Loucy (cell line): ENCODE results near the gene NCBP2.

Experiments used
- H2AFZ ChIP-seq: fragments of 200-600 bp; sonication (generic); 2 replicates; pipeline ENCODE4 v1.6.0; 2016; ENCODE audit warnings: antibody characterized with exemption, mild to moderate bottlenecking, low read length, moderate library complexity
- H3F3A ChIP-seq: fragments of 200-600 bp; 2 replicates; pipeline ENCODE4 v1.6.0; 2016; ENCODE audit warnings: antibody characterized with exemption, low read depth, mild to moderate bottlenecking
- H3K27me3 ChIP-seq: fragments of 200-600 bp; sonication (generic); 2 replicates; pipeline ENCODE4 v1.6.1; 2014; ENCODE audit warnings: low read length, mild to moderate bottlenecking; ENCODE audit not compliant: insufficient read depth, poor library complexity, severe bottlenecking
- H3K36me3 ChIP-seq: fragments of 200-600 bp; sonication (generic); 2 replicates; pipeline ENCODE4 v1.6.1; 2016; ENCODE audit warnings: low read length; ENCODE audit not compliant: insufficient read depth
- H3K4me1 ChIP-seq: fragments of 200-600 bp; sonication (generic); 2 replicates; pipeline ENCODE4 v1.5.1; 2014; ENCODE audit warnings: low read length, mild to moderate bottlenecking; ENCODE audit not compliant: insufficient read depth, poor library complexity, severe bottlenecking
- H3K4me2 ChIP-seq: fragments of 200-600 bp; sonication (generic); 2 replicates; pipeline ENCODE4 v1.6.0; 2014; ENCODE audit warnings: antibody characterized with exemption, low read length, low read depth, mild to moderate bottlenecking; ENCODE audit not compliant: poor library complexity, severe bottlenecking
- H3K4me3 ChIP-seq: fragments of 200-600 bp; sonication (generic); 2 replicates; pipeline ENCODE4 v1.5.1; 2014; ENCODE audit warnings: low read length, mild to moderate bottlenecking, mixed read lengths; ENCODE audit not compliant: poor library complexity, severe bottlenecking
- H3K79me2 ChIP-seq: fragments of 200-600 bp; sonication (generic); 2 replicates; pipeline ENCODE4 v1.6.1; 2014; ENCODE audit warnings: low read length; ENCODE audit not compliant: insufficient read depth
- H3K9ac ChIP-seq: fragments of 200-600 bp; sonication (generic); 2 replicates; pipeline ENCODE4 v1.6.0; 2014; ENCODE audit warnings: mild to moderate bottlenecking, low read depth, low read length, moderate library complexity; ENCODE audit not compliant: poor library complexity, severe bottlenecking
- H3K9me2 ChIP-seq: fragments of 200-600 bp; sonication (generic); replicated peaks from 2 replicates; pipeline ENCODE4 v1.6.1; 2016; ENCODE audit warnings: low read depth, low read length, mixed read lengths
- H3K9me3 ChIP-seq: fragments of 200-600 bp; sonication (generic); 2 replicates; pipeline ENCODE4 v1.6.1; 2014; ENCODE audit warnings: mild to moderate bottlenecking, antibody characterized with exemption, low read length, low read depth; ENCODE audit not compliant: insufficient read depth
- H4K20me1 ChIP-seq: fragments of 200-600 bp; sonication (generic); 2 replicates; pipeline ENCODE4 v1.6.0; 2014; ENCODE audit warnings: antibody characterized with exemption, low read length, mild to moderate bottlenecking; ENCODE audit not compliant: insufficient read depth, poor library complexity, severe bottlenecking
- EZH2phosphoT487 ChIP-seq: fragments of 200-600 bp; IDR thresholded peaks from 2 replicates; pipeline ENCODE4 v1.6.1; 2018; ENCODE audit warnings: antibody characterized with exemption, mild to moderate bottlenecking, moderate library complexity, borderline replicate concordance
- TF ChIP-seq, protein P1 (sequence below): fragments of 200-600 bp; sonication (generic); conservative IDR thresholded peaks from 2 replicates; pipeline ENCODE4 v1.5.1; 2014; ENCODE audit warnings: mild to moderate bottlenecking, antibody characterized with exemption, low read length

NCBP2 gene

DNA sequence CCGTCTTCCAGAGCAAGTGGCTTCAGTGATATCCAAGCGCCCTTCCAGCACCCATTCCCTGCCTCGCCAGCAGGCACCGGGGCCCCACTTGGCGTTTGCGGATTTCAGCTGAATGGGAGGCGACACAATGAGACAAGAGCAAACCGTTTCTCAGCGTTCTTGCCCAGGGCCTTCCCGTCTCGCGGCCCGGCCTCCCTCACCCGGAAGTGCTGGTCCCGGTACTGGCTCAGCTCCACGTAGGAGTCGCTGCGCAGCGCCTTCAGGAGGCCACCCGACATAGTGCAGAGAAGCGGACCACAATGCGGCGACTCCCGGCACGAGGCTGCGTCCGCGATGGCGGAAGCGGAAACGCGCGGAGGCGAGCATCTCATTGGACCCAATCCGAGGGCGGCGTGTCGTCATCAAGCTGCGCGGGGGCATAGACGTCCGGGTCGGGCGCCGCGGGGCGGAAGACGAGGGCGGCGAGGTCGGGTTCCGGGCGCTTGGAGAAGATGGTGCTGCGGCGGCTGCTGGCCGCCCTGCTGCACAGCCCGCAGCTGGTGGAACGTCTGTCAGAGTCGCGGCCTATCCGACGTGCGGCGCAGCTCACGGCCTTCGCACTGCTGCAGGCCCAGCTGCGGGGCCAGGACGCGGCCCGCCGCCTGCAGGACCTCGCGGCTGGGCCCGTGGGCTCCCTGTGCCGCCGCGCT, at the start of gene NCBP2:
Gene NCBP2 (minus strand): TSS at position 303 of the 689 bp plus-strand sequence. CDS start 25 bp downstream, at position 278.
- TF ChIP-seq, protein P1, sequence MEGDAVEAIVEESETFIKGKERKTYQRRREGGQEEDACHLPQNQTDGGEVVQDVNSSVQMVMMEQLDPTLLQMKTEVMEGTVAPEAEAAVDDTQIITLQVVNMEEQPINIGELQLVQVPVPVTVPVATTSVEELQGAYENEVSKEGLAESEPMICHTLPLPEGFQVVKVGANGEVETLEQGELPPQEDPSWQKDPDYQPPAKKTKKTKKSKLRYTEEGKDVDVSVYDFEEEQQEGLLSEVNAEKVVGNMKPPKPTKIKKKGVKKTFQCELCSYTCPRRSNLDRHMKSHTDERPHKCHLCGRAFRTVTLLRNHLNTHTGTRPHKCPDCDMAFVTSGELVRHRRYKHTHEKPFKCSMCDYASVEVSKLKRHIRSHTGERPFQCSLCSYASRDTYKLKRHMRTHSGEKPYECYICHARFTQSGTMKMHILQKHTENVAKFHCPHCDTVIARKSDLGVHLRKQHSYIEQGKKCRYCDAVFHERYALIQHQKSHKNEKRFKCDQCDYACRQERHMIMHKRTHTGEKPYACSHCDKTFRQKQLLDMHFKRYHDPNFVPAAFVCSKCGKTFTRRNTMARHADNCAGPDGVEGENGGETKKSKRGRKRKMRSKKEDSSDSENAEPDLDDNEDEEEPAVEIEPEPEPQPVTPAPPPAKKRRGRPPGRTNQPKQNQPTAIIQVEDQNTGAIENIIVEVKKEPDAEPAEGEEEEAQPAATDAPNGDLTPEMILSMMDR, result peak; percentile 64
- no peak for TF ChIP-seq EZH2phosphoT487

DNA sequence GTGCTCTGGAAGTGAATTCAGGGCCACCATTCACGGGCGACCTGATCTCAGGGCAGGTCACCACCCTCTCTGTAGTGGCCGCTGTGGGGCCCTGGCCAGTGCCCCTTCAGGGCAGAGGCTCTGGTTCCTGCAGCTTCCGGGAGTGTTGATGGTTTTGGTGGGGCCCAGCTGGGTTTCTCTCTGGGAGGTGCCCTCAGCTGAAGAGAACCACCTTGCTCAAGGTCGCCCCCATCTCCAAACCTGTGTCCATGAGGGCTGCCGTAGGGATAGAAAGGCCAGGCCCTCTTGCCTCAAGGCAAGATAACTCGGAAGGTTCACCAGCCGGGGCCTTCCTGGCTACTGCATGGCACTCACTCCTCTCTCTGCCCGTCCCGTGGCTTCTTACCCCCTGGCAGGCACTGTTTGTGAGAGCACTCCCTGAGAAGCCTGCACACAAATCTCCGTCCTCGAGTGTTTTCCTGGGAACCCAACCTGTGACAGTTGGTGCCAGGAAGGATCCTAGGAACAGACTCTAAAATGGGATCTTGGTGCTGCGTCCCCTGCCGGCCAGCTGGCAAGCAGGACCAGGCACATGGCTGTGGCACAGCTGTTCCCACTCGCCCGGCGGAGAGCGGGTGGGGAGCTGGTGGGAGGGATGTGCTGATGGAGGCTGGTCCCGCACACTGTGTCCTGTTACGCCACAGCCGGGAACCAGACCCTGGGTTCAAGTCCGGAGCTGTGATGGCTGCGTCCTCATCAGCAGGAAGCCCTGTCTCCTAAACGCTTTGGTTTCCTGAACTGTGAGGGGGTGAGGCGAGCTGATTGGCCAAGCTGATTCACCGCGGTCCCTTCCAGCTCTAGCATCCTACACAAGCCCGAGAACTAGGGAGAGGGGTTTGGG, 49.5 kb upstream of the NCBP2 start:
- H3K9me2 ChIP-seq, result no peaks in the 10 kb centered on the region
- TF ChIP-seq, protein P1, result no peak
- no peak for TF ChIP-seq EZH2phosphoT487
- no peak overlapping the region for H3K4me2 ChIP-seq

More for the DNA sequence above, at the start of gene NCBP2:
- H3K4me1 ChIP-seq, result peaks cover 20% of the 10 kb centered on the region
- H3K4me2 ChIP-seq, result peak within 1 kb of the TSS; percentile 98
- H3K9ac ChIP-seq, result peak within 1 kb of the TSS; percentile 98
- H3K9me3 ChIP-seq, result no peaks in the 10 kb centered on the region
- peaks cover 16% of the 10 kb centered on the region; the same call in 1 of the 2 replicates for H3K36me3 ChIP-seq
- H3K9me2 ChIP-seq, result no peaks in the 10 kb centered on the region
- no peaks in the 10 kb centered on the region for H3F3A ChIP-seq
- peak within 1 kb of the TSS; percentile 94 for H2AFZ ChIP-seq
- H4K20me1 ChIP-seq, result peaks cover 36% of the 10 kb centered on the region
- H3K27me3 ChIP-seq, result no peaks in the 10 kb centered on the region
- H3K4me3 ChIP-seq, result peak within 1 kb of the TSS; percentile 100
- peaks cover 71% of the 10 kb centered on the region for H3K79me2 ChIP-seq

DNA sequence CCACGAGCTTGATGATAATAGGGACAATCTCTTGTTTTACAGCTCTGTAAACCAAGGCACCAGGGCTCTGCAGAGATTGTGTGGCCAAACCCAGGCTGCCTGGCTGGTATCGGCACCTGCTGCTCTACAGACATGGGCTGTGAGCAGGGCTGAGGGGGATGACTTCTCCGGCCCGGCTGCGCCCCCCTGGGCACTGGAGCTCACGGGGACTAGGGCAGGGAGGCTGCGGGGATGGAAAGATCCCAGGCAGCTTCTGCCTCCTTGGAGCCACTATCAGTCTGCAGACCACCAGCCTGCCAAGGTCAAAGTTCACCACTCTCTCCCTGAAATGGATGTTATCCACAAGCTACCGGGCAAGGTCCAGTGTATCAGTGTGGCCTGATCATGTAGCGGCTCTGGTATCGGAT, 48.3 kb upstream of the NCBP2 start:
- Histone ChIP-seq H3K9me2 (no peaks in the 10 kb centered on the region), H3K4me2 (no peak overlapping the region), H3K27me3 (no peaks in the 10 kb centered on the region), H3K36me3 (no peaks in the 10 kb centered on the region), H3F3A (no peaks in the 10 kb centered on the region), H3K4me3 (no peak overlapping the region), H4K20me1 (no peaks in the 10 kb centered on the region), H3K4me1 (no peaks in the 10 kb centered on the region), H3K9me3 (no peaks in the 10 kb centered on the region), H2AFZ (no peak overlapping the region), H3K79me2 (no peaks in the 10 kb centered on the region), H3K9ac (no peak overlapping the region)
- TF ChIP-seq, protein P1, result no peak

More for the DNA sequence above, 49.5 kb upstream of the NCBP2 start:
- no peaks in the 10 kb centered on the region for H3K9me3 ChIP-seq
- H3K36me3 ChIP-seq, result no peaks in the 10 kb centered on the region
- no peak overlapping the region for H2AFZ ChIP-seq
- no peaks in the 10 kb centered on the region for H3K4me1 ChIP-seq
- no peaks in the 10 kb centered on the region for H3F3A ChIP-seq
- H3K27me3 ChIP-seq, result no peaks in the 10 kb centered on the region
- no peaks in the 10 kb centered on the region for H4K20me1 ChIP-seq
- no peaks in the 10 kb centered on the region for H3K79me2 ChIP-seq
- no peak overlapping the region for H3K4me3 ChIP-seq
- H3K9ac ChIP-seq, result no peak overlapping the region
